HEK293 (cell line): Measurements from ENCODE around the gene CDH1.

Source experiments
- CTCF ChIA-PET: fragments of 350-600 bp; formaldehyde crosslinking; extraction: SDS; loops from one replicate; lab custom pipeline; 2021; ENCODE audit warnings: antibody characterized with exemption; lab: Yijun Ruan, JAX
- POLR2A ChIA-PET: fragments of 300-600 bp; formaldehyde crosslinking; extraction: SDS; loops from one replicate; lab custom pipeline; 2020; ENCODE audit warnings: antibody characterized with exemption, inconsistent platforms; lab: Yijun Ruan, JAX
- H3K27ac ChIP-seq: fragments of 200-500 bp; sonication (Bioruptor generic); 2 replicates; pipeline ENCODE4 v1.5.1; 2014; ENCODE audit warnings: low read depth, low read length, control low read depth, inconsistent platforms; ENCODE audit errors: extremely low read depth
- H3K36me3 ChIP-seq, 2 experiments: fragments of 200-500 bp in 1 of 2; sonication (Bioruptor generic) in 1 of 2; 1 replicate in 1 of 2; 2 replicates in 1 of 2; pipeline ENCODE4 v1.5.1; 2014 to 2017; ENCODE audit warnings: inconsistent platforms in 2 of 2, low read length in 2 of 2; ENCODE audit not compliant: control insufficient read depth in 2 of 2, insufficient read depth in 1 of 2
- H3K4me1 ChIP-seq: fragments of 200-500 bp; sonication (Bioruptor generic); 2 replicates; pipeline ENCODE4 v1.5.1; 2014; ENCODE audit warnings: mild to moderate bottlenecking, low read length, inconsistent platforms; ENCODE audit not compliant: control insufficient read depth, insufficient read depth
- H3K4me3 ChIP-seq: 2 replicates; pipeline ENCODE4 v1.5.1; 2011; ENCODE audit warnings: low read depth, mild to moderate bottlenecking, control low read depth, low read length, moderate library complexity
- H3K9me3 ChIP-seq: fragments of 200-500 bp; sonication (Bioruptor generic); 2 replicates; pipeline ENCODE4 v1.5.1; 2014; ENCODE audit warnings: low read depth, low read length, inconsistent platforms; ENCODE audit not compliant: control insufficient read depth, insufficient read depth
- GLIS1 ChIP-seq: fragments of 450-650 bp; formaldehyde crosslinking; IDR thresholded peaks from 2 replicates; pipeline ENCODE4 v1.5.1; 2016; ENCODE audit warnings: missing biosample characterization, missing genetic modification characterization
- KLF10 ChIP-seq: fragments of 450-650 bp; IDR thresholded peaks from 2 replicates; pipeline ENCODE4 v1.5.1; 2018; ENCODE audit warnings: missing biosample characterization, mild to moderate bottlenecking, missing genetic modification characterization
- PATZ1 ChIP-seq: fragments of 450-650 bp; formaldehyde crosslinking; IDR thresholded peaks from 2 replicates; pipeline ENCODE4 v1.5.1; 2016; ENCODE audit warnings: missing biosample characterization, missing genetic modification characterization
- YY2 ChIP-seq: fragments of 450-650 bp; formaldehyde crosslinking; IDR thresholded peaks from 2 replicates; pipeline ENCODE4 v1.5.1; 2016; ENCODE audit warnings: missing biosample characterization, missing genetic modification characterization
- ZBTB10 ChIP-seq: fragments of 450-650 bp; formaldehyde crosslinking; IDR thresholded peaks from 2 replicates; pipeline ENCODE4 v1.5.1; 2016; ENCODE audit warnings: missing biosample characterization, missing genetic modification characterization
- ZEB2 ChIP-seq: fragments of 450-650 bp; formaldehyde crosslinking; IDR thresholded peaks from 2 replicates; pipeline ENCODE4 v1.5.1; 2016; ENCODE audit warnings: missing biosample characterization, missing genetic modification characterization
- ZNF133 ChIP-seq: fragments of 450-650 bp; formaldehyde crosslinking; IDR thresholded peaks from 2 replicates; pipeline ENCODE4 v1.5.1; 2016; ENCODE audit warnings: missing biosample characterization, missing genetic modification characterization
- ZNF138 ChIP-seq: fragments of 450-650 bp; formaldehyde crosslinking; IDR thresholded peaks from 2 replicates; pipeline ENCODE4 v1.5.1; 2016; ENCODE audit warnings: missing biosample characterization, missing genetic modification characterization, borderline replicate concordance
- ZNF19 ChIP-seq: fragments of 450-650 bp; formaldehyde crosslinking; IDR thresholded peaks from 2 replicates; pipeline ENCODE4; 2016; ENCODE audit warnings: missing biosample characterization, missing genetic modification characterization, low read depth
- ZNF394 ChIP-seq: fragments of 450-650 bp; formaldehyde crosslinking; IDR thresholded peaks from 2 replicates; pipeline ENCODE4 v1.5.1; 2016; ENCODE audit warnings: missing biosample characterization, missing genetic modification characterization, mild to moderate bottlenecking, moderate library complexity, borderline replicate concordance
- ZNF48 ChIP-seq: fragments of 450-650 bp; formaldehyde crosslinking; IDR thresholded peaks from 2 replicates; pipeline ENCODE4 v1.5.1; 2016; ENCODE audit warnings: missing biosample characterization, missing genetic modification characterization
- ZNF514 ChIP-seq: fragments of 450-650 bp; formaldehyde crosslinking; IDR thresholded peaks from 2 replicates; pipeline ENCODE4 v1.5.1; 2016; ENCODE audit warnings: missing biosample characterization, missing genetic modification characterization
- ZNF561 ChIP-seq: fragments of 450-650 bp; IDR thresholded peaks from 2 replicates; pipeline ENCODE4 v1.5.1; 2018; ENCODE audit warnings: missing biosample characterization, missing genetic modification characterization, borderline replicate concordance
- ZNF571 ChIP-seq: fragments of 450-650 bp; formaldehyde crosslinking; IDR thresholded peaks from 2 replicates; pipeline ENCODE4 v1.5.0; 2017; ENCODE audit warnings: missing biosample characterization, missing genetic modification characterization
- ZNF658 ChIP-seq: fragments of 450-650 bp; formaldehyde crosslinking; IDR thresholded peaks from 2 replicates; pipeline ENCODE4; 2016; ENCODE audit warnings: missing biosample characterization, missing genetic modification characterization
- ZNF792 ChIP-seq: fragments of 450-650 bp; formaldehyde crosslinking; IDR thresholded peaks from 2 replicates; pipeline ENCODE4 v1.5.1; 2016; ENCODE audit warnings: missing biosample characterization, missing genetic modification characterization
- TF ChIP-seq, protein P1 (sequence below): fragments of 450-650 bp; formaldehyde crosslinking; IDR thresholded peaks from 2 replicates; pipeline ENCODE4 v1.5.1; 2016; ENCODE audit warnings: missing biosample characterization, missing genetic modification characterization
- TF ChIP-seq, protein P2 (sequence below): sonication (generic); formaldehyde crosslinking; IDR thresholded peaks from 2 replicates; pipeline ENCODE4 v1.8.1; 2022; ENCODE audit warnings: mild to moderate bottlenecking, moderate library complexity, missing genetic modification reagents

Gene CDH1

DNA sequence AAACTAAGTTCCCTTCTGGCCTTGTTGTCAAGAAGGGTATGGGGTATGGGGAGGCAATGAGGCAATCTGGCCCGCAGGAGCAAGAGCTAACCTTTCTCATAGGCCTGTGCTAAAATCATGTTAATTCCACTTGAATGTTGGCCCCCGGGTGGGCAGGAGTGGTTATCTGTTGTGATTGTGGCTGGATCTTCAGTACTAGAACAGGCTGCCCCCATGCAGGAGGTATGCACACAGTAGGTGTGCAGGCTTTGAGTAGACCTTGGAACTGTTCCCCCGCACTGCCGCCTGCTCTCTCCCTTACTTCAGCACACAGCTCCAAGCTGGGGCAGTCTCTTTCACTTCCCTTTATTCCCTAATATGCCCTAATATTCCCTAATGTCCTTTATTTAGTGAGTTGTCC, 53.9 kb downstream of the CDH1 start (continued):
- TF ChIP-seq ZNF48 (tag by site-specific recombination) (no peak), ZBTB10 (tag by site-specific recombination) (no peak), ZNF571 (tag by site-specific recombination) (no peak), ZNF658 (no peak), GLIS1 (no peak), ZNF561 (tag by site-specific recombination) (no peak), YY2 (no peak)

GRCh38 chr16:68792465-68793324, 55.6 kb downstream of the CDH1 start:
- Histone ChIP-seq H3K27ac (no peak overlapping the region), H3K36me3 (no peaks in the 10 kb centered on the region), H3K4me3 (no peak overlapping the region), H3K9me3 (no peaks in the 10 kb centered on the region), H3K4me1 (no peaks in the 10 kb centered on the region)
- ChIA-PET POLR2A (no interaction called here), CTCF (interaction anchor here (0.6 to 1.1 kb wide), 2 partner anchors 202 to 1806 kb away, joined by 3 to 4 read pairs; no protein-coding TSS in a partner anchor)
- TF ChIP-seq ZNF394 (tag by site-specific recombination) (no peak), PATZ1 (tag by site-specific recombination) (no peak), ZEB2 (tag by site-specific recombination) (no peak), ZNF19 (no peak), ZNF561 (tag by site-specific recombination) (no peak), ZNF138 (tag by site-specific recombination) (no peak), ZNF133 (tag by site-specific recombination) (no peak), ZNF792 (tag by site-specific recombination) (no peak), KLF10 (tag by site-specific recombination) (no peak), ZNF514 (tag by site-specific recombination) (no peak)
- TF ChIP-seq, protein P1, sequence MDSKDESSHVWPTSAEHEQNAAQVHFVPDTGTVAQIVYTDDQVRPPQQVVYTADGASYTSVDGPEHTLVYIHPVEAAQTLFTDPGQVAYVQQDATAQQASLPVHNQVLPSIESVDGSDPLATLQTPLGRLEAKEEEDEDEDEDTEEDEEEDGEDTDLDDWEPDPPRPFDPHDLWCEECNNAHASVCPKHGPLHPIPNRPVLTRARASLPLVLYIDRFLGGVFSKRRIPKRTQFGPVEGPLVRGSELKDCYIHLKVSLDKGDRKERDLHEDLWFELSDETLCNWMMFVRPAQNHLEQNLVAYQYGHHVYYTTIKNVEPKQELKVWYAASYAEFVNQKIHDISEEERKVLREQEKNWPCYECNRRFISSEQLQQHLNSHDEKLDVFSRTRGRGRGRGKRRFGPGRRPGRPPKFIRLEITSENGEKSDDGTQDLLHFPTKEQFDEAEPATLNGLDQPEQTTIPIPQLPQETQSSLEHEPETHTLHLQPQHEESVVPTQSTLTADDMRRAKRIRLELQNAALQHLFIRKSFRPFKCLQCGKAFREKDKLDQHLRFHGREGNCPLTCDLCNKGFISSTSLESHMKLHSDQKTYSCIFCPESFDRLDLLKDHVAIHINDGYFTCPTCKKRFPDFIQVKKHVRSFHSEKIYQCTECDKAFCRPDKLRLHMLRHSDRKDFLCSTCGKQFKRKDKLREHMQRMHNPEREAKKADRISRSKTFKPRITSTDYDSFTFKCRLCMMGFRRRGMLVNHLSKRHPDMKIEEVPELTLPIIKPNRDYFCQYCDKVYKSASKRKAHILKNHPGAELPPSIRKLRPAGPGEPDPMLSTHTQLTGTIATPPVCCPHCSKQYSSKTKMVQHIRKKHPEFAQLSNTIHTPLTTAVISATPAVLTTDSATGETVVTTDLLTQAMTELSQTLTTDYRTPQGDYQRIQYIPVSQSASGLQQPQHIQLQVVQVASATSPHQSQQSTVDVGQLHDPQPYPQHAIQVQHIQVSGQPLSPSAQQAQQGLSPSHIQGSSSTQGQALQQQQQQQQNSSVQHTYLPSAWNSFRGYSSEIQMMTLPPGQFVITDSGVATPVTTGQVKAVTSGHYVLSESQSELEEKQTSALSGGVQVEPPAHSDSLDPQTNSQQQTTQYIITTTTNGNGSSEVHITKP (tag by site-specific recombination) = no peak
- TF ChIP-seq, protein P2, sequence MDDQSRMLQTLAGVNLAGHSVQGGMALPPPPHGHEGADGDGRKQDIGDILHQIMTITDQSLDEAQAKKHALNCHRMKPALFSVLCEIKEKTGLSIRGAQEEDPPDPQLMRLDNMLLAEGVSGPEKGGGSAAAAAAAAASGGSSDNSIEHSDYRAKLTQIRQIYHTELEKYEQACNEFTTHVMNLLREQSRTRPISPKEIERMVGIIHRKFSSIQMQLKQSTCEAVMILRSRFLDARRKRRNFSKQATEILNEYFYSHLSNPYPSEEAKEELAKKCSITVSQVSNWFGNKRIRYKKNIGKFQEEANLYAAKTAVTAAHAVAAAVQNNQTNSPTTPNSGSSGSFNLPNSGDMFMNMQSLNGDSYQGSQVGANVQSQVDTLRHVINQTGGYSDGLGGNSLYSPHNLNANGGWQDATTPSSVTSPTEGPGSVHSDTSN (CRISPR knock-in tag) = no peak
